Measurements from ENCODE around the gene CTSC.

The CTSC gene

GRCh38 chr11:88304352-88304751 is 33.2 kb downstream of the CTSC start:
- H3K27ac ChIP-seq (ENCODE audit: extremely low read depth, low read depth, low read length), result no peak overlapping the region
- H3K4me3 ChIP-seq (ENCODE audit: low read depth, low read length), result no peak overlapping the region
- ChIA-PET CTCF (interaction anchor here (0.5 to 1.3 kb wide), 2 partner anchors 235 to 583 kb away, joined by 3 to 6 read pairs; no protein-coding TSS in a partner anchor), POLR2A (no interaction called here)
- no peaks in the 10 kb centered on the region for H3K4me1 ChIP-seq (ENCODE audit: control insufficient read depth, insufficient read depth, low read length)
- TF ChIP-seq BCL11B (tag by site-specific recombination; IDR thresholded peaks at IDR 0.05; ENCODE audit: low read depth), result no peak
- TF ChIP-seq GLIS2 (tag by site-specific recombination; IDR thresholded peaks at IDR 0.05), result no peak
- no peak for TF ChIP-seq MYNN (tag by site-specific recombination; IDR thresholded peaks at IDR 0.05; ENCODE audit: borderline replicate concordance)
- no peak for TF ChIP-seq ZNF514 (tag by site-specific recombination; IDR thresholded peaks at IDR 0.05)
- TF ChIP-seq ZNF391 (tag by site-specific recombination; IDR thresholded peaks at IDR 0.05; ENCODE audit: borderline replicate concordance, low read depth), result no peak
- no peak for TF ChIP-seq ZFHX2 (tag by site-specific recombination; conservative IDR thresholded peaks at IDR 0.05)
- TF ChIP-seq ZNF121 (tag by site-specific recombination; IDR thresholded peaks at IDR 0.05), result no peak
- TF ChIP-seq ZNF580 (tag by site-specific recombination; IDR thresholded peaks at IDR 0.05), result no peak
- TF ChIP-seq SETDB1 (IDR thresholded peaks at IDR 0.05; ENCODE audit: insufficient read length, low read length), result no peak
- TF ChIP-seq, protein P1, sequence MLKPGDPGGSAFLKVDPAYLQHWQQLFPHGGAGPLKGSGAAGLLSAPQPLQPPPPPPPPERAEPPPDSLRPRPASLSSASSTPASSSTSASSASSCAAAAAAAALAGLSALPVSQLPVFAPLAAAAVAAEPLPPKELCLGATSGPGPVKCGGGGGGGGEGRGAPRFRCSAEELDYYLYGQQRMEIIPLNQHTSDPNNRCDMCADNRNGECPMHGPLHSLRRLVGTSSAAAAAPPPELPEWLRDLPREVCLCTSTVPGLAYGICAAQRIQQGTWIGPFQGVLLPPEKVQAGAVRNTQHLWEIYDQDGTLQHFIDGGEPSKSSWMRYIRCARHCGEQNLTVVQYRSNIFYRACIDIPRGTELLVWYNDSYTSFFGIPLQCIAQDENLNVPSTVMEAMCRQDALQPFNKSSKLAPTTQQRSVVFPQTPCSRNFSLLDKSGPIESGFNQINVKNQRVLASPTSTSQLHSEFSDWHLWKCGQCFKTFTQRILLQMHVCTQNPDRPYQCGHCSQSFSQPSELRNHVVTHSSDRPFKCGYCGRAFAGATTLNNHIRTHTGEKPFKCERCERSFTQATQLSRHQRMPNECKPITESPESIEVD (tag by site-specific recombination; IDR thresholded peaks at IDR 0.05), result no peak
- no peak for TF ChIP-seq ZNF626 (tag by site-specific recombination; IDR thresholded peaks at IDR 0.05)
- TF ChIP-seq, protein P2, sequence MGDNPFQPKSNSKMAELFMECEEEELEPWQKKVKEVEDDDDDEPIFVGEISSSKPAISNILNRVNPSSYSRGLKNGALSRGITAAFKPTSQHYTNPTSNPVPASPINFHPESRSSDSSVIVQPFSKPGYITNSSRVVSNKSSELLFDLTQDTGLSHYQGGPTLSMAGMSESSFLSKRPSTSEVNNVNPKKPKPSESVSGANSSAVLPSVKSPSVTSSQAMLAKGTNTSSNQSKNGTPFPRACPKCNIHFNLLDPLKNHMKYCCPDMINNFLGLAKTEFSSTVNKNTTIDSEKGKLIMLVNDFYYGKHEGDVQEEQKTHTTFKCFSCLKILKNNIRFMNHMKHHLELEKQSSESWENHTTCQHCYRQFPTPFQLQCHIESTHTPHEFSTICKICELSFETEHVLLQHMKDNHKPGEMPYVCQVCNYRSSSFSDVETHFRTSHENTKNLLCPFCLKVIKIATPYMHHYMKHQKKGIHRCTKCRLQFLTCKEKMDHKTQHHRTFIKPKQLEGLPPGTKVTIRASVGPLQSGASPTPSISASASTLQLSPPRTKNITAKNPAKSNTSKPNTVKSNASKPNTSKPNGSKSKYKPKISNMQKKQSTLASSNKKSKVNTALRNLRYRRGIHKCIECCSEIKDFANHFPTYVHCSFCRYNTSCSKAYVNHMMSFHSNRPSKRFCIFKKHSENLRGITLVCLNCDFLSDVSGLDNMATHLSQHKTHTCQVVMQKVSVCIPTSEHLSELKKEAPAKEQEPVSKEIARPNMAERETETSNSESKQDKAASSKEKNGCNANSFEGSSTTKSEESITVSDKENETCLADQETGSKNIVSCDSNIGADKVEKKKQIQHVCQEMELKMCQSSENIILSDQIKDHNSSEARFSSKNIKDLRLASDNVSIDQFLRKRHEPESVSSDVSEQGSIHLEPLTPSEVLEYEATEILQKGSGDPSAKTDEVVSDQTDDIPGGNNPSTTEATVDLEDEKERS (tag by site-specific recombination; IDR thresholded peaks at IDR 0.05), result no peak
- TF ChIP-seq ZNF248 (tag by site-specific recombination; IDR thresholded peaks at IDR 0.05), result no peak
- TF ChIP-seq, protein P3, sequence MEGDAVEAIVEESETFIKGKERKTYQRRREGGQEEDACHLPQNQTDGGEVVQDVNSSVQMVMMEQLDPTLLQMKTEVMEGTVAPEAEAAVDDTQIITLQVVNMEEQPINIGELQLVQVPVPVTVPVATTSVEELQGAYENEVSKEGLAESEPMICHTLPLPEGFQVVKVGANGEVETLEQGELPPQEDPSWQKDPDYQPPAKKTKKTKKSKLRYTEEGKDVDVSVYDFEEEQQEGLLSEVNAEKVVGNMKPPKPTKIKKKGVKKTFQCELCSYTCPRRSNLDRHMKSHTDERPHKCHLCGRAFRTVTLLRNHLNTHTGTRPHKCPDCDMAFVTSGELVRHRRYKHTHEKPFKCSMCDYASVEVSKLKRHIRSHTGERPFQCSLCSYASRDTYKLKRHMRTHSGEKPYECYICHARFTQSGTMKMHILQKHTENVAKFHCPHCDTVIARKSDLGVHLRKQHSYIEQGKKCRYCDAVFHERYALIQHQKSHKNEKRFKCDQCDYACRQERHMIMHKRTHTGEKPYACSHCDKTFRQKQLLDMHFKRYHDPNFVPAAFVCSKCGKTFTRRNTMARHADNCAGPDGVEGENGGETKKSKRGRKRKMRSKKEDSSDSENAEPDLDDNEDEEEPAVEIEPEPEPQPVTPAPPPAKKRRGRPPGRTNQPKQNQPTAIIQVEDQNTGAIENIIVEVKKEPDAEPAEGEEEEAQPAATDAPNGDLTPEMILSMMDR (tag by site-specific recombination; IDR thresholded peaks at IDR 0.05), result no peak
- no peak for TF ChIP-seq ZNF600 (tag by site-specific recombination; IDR thresholded peaks at IDR 0.05)
- no peak for TF ChIP-seq FEZF1 (tag by site-specific recombination; IDR thresholded peaks at IDR 0.05)
- no peak for TF ChIP-seq GFI1B (tag by site-specific recombination; IDR thresholded peaks at IDR 0.05)
- no peaks in the 10 kb centered on the region for H3K9me3 ChIP-seq (ENCODE audit: control insufficient read depth, insufficient read depth, low read depth, low read length)
- H3K36me3 ChIP-seq (ENCODE audit: control insufficient read depth in 2 of 2, insufficient read depth in 1 of 2, low read length in 2 of 2), result peaks cover 0 to 31% of the 10 kb centered on the region in 2 experiments; a peak in 2 of 3 replicates

- CTCF ChIA-PET, result interaction anchor here (0.6 to 1.0 kb wide), 2 partner anchors 53 to 250 kb away, joined by 3 read pairs; no protein-coding TSS in a partner anchor
- no peak overlapping the region for H3K27ac ChIP-seq (ENCODE audit: extremely low read depth, low read depth, low read length)
Observed at GRCh38 chr11:88303037-88303436, 34.5 kb downstream of the CTSC start.

More at GRCh38 chr11:88303037-88303436, 34.5 kb downstream of the CTSC start:
- no peak for TF ChIP-seq FEZF1 (tag by site-specific recombination; IDR thresholded peaks at IDR 0.05)
- TF ChIP-seq ZNF341 (tag by site-specific recombination; IDR thresholded peaks at IDR 0.05; ENCODE audit: low read depth), result no peak
- no peak for TF ChIP-seq ZBTB7A (tag by site-specific recombination; IDR thresholded peaks at IDR 0.05; ENCODE audit: low read depth)
- Histone ChIP-seq H3K4me1 (ENCODE audit: control insufficient read depth, insufficient read depth, low read length) (peaks cover 3% of the 10 kb centered on the region; the same call in 1 of the 2 replicates), H3K36me3 (ENCODE audit: control insufficient read depth in 2 of 2, insufficient read depth in 1 of 2, low read length in 2 of 2) (peaks cover 0 to 30% of the 10 kb centered on the region in 2 experiments; a peak in 2 of 3 replicates), H3K4me3 (ENCODE audit: low read depth, low read length) (no peak overlapping the region), H3K9me3 (ENCODE audit: control insufficient read depth, insufficient read depth, low read depth, low read length) (no peaks in the 10 kb centered on the region)
- POLR2A ChIA-PET, result no interaction called here
